ENCODE data around the gene CAPN14.

DNA sequence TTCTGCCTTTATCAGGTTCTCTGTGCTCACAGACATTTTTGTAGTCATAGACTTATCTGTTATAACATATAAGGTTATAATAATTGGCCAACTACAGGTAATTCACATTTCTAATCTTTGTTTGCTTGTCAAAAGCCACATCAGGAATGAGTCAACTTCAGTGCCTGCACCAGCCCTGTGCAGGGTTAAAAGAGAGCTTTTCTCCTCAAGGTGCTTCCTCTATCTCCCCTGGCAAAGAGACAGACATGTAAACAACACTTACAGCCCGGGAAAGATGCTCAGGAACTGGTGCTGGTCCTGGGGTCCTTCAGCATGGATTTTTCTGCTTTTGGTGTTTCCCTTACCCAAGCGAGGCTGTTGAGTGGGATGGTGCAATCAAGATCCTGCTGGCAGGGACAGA, 9.0 kb upstream of the CAPN14 start:
- TF ChIP-seq, protein P1, sequence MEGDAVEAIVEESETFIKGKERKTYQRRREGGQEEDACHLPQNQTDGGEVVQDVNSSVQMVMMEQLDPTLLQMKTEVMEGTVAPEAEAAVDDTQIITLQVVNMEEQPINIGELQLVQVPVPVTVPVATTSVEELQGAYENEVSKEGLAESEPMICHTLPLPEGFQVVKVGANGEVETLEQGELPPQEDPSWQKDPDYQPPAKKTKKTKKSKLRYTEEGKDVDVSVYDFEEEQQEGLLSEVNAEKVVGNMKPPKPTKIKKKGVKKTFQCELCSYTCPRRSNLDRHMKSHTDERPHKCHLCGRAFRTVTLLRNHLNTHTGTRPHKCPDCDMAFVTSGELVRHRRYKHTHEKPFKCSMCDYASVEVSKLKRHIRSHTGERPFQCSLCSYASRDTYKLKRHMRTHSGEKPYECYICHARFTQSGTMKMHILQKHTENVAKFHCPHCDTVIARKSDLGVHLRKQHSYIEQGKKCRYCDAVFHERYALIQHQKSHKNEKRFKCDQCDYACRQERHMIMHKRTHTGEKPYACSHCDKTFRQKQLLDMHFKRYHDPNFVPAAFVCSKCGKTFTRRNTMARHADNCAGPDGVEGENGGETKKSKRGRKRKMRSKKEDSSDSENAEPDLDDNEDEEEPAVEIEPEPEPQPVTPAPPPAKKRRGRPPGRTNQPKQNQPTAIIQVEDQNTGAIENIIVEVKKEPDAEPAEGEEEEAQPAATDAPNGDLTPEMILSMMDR (IDR thresholded peaks at IDR 0.05), result no peak
- no peak for TF ChIP-seq EP300 (IDR thresholded peaks at IDR 0.05)
- no peak for TF ChIP-seq POLR2A (IDR thresholded peaks at IDR 0.05)
- TF ChIP-seq POLR2AphosphoS5 (IDR thresholded peaks at IDR 0.05), result no peak

All from sigmoid colon (tissue), 4 donors.